ENCODE results near the gene ZNF491.

- no peak for TF ChIP-seq CTCF (IDR thresholded peaks at IDR 0.05; ENCODE audit: low read depth, low read length)
- TF ChIP-seq EZH2phosphoT487 (IDR thresholded peaks at IDR 0.05; ENCODE audit: low read depth), result no peak
Observed at GRCh38 chr19:11766597-11767591, 31.4 kb upstream of the ZNF491 start, which contains the start of gene ZNF441.

Data from OCI-LY3 (cell line).